Colonic mucosa (tissue), 4 donors: ENCODE results near the gene COL7A1. TPM values are rescaled to one million over a fixed set of nuclear protein-coding genes. Genes with fewer than 3 reads are reported as not detected.
"Not testable (repeated sequence)": the region's sequence is repeated elsewhere in the genome, so short reads cannot be mapped to it uniquely, and the experiment has no call there.

Experiments
- DNase-seq: peaks from one replicate; pipeline ENCODE4 v3.0.0-alpha.2; 2020
- H3K27ac ChIP-seq: fragments of 200-600 bp; one replicate; pipeline ENCODE4 v1.8.0; 2021
- H3K27me3 ChIP-seq: fragments of 200-600 bp; one replicate; pipeline ENCODE4 v1.8.0; 2021
- H3K36me3 ChIP-seq: fragments of 200-600 bp; one replicate; pipeline ENCODE4 v1.8.0; 2021
- H3K4me1 ChIP-seq: fragments of 200-600 bp; one replicate; pipeline ENCODE4 v1.8.0; 2021; ENCODE audit warnings: mild to moderate bottlenecking
- H3K4me3 ChIP-seq: fragments of 200-600 bp; one replicate; pipeline ENCODE4 v1.8.0; 2021
- H3K9ac ChIP-seq, 2 donors: one replicate each; pipeline ENCODE4 v1.7.0; 2013; ENCODE audit warnings: control low read depth in 2 of 2, low read depth in 2 of 2, low read length in 2 of 2
- H3K9me3 ChIP-seq: fragments of 200-600 bp; one replicate; pipeline ENCODE4 v1.8.0; 2021
- intact Hi-C: fragments of 100-400 bp; cut with DNase I; formaldehyde crosslinking; loops from one replicate; pipeline ENCODE4 v1.14.1; 2022
- total RNA-seq, 2 donors: library from RNA; stranded (reverse); fragmentation: NEBNext Ultra II Directional in 1 of 2; extraction: Animal tissue kit (Norgen Biotek cat#: 25700) in 1 of 2; gene quantifications; one replicate each; pipeline ENCODE4 v1.2.1, GENCODE V29; 2021
- TF ChIP-seq, protein P1 (sequence below): fragments of 200-600 bp; IDR thresholded peaks from one replicate; pipeline ENCODE4 v1.8.0; 2022; ENCODE audit warnings: antibody characterized with exemption, mild to moderate bottlenecking
- donor health status: healthy.
- donor health status: DM: no; HTN: no; CAD: no.
- donor health status: DM: no; HTN: no; CAD: no.

Gene COL7A1
- total RNA-seq, 2 donors from 2014 or later: 3.8 to 5.1 TPM

DNA sequence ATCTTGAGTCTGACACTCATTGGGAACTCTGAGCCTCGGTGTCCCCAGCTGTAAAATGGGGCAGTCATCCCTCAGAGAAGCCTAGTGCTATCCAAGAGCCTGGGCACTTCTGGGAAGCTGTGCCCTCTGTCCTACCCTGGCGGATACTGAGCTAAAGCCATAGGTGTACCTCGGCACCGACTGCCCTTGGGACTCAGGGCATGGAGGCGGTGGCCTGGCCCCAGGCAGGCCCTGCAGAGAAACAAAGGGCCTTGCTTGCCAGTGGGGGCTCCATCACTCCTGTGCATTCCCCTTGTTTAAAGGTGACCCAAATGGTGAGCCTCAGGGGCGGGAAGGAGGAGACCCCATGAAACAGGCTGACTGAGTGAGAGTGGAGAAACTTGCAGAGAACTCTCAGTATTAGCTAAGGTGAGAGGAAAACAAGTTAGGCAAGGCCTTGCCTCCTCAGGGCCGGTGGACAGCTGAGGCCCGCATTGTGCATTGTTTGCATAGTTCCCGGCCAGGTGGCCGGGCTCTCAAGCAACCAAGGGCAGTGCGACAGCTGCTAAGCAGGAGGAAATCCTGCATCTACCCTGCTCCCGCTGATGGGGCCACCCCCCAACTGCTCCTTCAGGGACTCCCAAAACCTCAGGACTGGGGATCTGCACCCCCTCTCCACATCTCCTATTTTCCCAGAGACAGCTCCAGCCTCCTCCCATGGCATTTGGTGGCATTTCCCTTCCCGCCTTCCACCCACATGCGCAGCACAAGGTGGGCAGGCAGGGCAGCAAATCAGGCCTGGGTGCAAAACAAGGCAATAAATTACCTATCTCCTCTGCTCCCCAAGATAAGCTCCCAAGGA, 42.8 kb downstream of the COL7A1 start:
- H3K9ac ChIP-seq: peak overlapping the region in 1 of 2 donors; percentile 51
- H3K36me3 ChIP-seq: no peaks in the 10 kb centered on the region

GRCh38 chr3:48551651-48552050, 43.5 kb downstream of the COL7A1 start:
- H3K9ac ChIP-seq, H3K27me3 ChIP-seq, DNase-seq, H3K9me3 ChIP-seq, H3K4me1 ChIP-seq, intact Hi-C loops, H3K36me3 ChIP-seq, H3K4me3 ChIP-seq, H3K27ac ChIP-seq: not testable (repeated sequence)

More for the DNA sequence above, 42.8 kb downstream of the COL7A1 start:
- no peaks in the 10 kb centered on the region for H3K27me3 ChIP-seq
- peaks cover 3% of the 10 kb centered on the region for H3K4me1 ChIP-seq
- H3K9me3 ChIP-seq: no peaks in the 10 kb centered on the region
- no peak for DNase-seq
- intact Hi-C loops: no loop called here
- H3K4me3 ChIP-seq: no peak overlapping the region
- TF ChIP-seq, protein P1, sequence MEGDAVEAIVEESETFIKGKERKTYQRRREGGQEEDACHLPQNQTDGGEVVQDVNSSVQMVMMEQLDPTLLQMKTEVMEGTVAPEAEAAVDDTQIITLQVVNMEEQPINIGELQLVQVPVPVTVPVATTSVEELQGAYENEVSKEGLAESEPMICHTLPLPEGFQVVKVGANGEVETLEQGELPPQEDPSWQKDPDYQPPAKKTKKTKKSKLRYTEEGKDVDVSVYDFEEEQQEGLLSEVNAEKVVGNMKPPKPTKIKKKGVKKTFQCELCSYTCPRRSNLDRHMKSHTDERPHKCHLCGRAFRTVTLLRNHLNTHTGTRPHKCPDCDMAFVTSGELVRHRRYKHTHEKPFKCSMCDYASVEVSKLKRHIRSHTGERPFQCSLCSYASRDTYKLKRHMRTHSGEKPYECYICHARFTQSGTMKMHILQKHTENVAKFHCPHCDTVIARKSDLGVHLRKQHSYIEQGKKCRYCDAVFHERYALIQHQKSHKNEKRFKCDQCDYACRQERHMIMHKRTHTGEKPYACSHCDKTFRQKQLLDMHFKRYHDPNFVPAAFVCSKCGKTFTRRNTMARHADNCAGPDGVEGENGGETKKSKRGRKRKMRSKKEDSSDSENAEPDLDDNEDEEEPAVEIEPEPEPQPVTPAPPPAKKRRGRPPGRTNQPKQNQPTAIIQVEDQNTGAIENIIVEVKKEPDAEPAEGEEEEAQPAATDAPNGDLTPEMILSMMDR: no peak
- peak overlapping the region; percentile 38 for H3K27ac ChIP-seq

DNA sequence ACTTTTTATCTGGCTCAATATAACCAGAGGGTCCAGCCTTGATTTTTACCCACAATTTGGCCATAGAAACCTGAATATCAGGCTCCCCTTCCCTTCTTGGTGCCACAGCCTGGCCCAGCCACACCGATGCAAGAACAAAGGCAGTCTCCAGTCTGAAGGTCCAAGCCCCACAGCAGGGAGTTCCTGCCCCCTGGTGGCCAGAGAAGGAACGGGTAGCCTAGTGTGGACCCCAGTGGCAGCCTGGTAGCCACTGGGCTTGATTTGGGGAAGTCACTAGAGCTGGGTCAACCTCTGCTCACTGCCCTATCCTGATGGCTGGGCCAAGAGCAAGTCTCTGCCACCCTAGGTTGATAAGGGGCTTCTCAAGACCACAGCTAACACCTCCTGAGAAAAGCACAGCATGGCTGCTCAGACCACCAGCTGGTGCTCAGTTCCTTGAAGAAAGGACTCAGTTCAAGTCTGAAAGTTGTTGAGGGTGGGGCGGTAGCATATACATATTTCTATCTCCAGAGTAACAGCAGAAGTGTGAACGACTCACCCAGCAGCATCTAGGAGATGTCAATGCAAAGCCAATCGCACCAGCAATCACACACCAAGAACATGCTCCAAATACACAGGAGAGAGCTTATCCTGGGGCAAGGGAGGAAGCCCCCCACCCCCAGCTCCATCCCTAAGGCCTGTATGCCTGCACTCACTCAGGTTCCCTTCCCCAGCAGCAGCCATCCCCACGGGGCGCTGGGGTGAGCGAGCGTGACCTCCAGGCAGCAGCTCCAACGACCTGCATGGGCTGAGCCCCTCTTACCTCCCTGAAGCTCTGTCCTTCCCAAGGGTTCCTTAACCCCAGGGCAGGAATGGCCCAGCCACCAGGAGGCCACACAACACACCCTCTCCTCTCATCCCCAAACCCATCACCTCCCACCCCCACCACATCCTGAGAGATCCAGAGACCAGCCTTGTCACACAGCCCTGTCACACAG, 46.1 kb downstream of the COL7A1 start:
- DNase-seq: peak; percentile 89
- intact Hi-C loops: loop anchor here (2.0 to 10.0 kb wide), 3 partner anchors 84 to 274 kb away; no protein-coding TSS in a partner anchor
- Histone ChIP-seq H3K4me3 (no peak overlapping the region), H3K36me3 (no peaks in the 10 kb centered on the region), H3K9ac (no peak overlapping the region), H3K9me3 (no peaks in the 10 kb centered on the region), H3K27ac (no peak overlapping the region), H3K27me3 (no peaks in the 10 kb centered on the region), H3K4me1 (no peaks in the 10 kb centered on the region)
- TF ChIP-seq, protein P1: peak; percentile 93

- intact Hi-C loops: loop anchor here (2.0 to 10.0 kb wide), 3 partner anchors 83 to 273 kb away; no protein-coding TSS in a partner anchor
- TF ChIP-seq, protein P1: no peak
Observed at GRCh38 chr3:48548126-48548525, 47.0 kb downstream of the COL7A1 start.

DNA sequence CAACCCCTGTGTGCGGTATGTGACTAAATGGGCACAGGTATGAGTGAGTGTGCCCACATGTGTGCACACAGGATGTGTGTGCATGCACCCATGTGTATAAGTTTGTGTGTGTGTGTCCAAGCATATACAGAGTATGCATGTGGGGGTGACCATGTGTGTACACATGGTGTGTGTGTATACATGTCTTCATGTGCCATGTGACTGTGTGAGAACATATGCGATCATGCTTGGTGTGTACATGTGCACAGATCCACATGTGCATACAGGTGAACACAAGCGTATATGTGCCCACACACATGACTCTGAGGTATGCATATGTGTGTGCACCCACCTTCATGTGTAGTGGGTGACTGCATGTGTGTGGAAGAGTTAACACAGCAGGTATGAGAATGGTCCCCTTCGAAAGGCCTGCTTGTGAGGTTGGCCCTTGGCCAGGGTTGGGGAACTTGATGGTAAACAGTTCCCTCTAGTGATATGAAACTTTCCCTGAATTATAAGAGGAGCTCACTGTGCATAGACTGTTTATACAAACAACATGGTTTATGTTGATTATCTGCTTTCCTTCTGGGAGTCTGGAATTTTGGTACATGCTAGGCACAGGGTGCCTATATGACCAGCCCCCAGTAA, 48.8 kb downstream of the COL7A1 start:
- intact Hi-C loops: loop anchor here (5.0 to 10.0 kb wide), 2 partner anchors 144 to 272 kb away; no protein-coding TSS in a partner anchor
- no peaks in the 10 kb centered on the region for H3K36me3 ChIP-seq

More at GRCh38 chr3:48548126-48548525, 47.0 kb downstream of the COL7A1 start:
- Histone ChIP-seq H3K4me3 (no peak overlapping the region), H3K9ac (no peak overlapping the region), H3K27me3 (no peaks in the 10 kb centered on the region), H3K4me1 (no peaks in the 10 kb centered on the region), H3K27ac (no peak overlapping the region), H3K36me3 (no peaks in the 10 kb centered on the region), H3K9me3 (no peaks in the 10 kb centered on the region)
- no peak for DNase-seq

More for the DNA sequence above, 48.8 kb downstream of the COL7A1 start:
- H3K9ac ChIP-seq: no peak overlapping the region
- H3K4me3 ChIP-seq: no peak overlapping the region
- H3K27ac ChIP-seq: no peak overlapping the region
- DNase-seq: no peak
- TF ChIP-seq, protein P1: no peak
- H3K27me3 ChIP-seq: no peaks in the 10 kb centered on the region
- H3K9me3 ChIP-seq: no peaks in the 10 kb centered on the region
- H3K4me1 ChIP-seq: no peaks in the 10 kb centered on the region
